Testis (tissue), 2 donors: ENCODE data around the gene C10orf53.
"Not testable (repeated sequence)": the region's sequence is repeated elsewhere in the genome, so short reads cannot be mapped to it uniquely, and the experiment has no call there.

Experiments used
- POLR2A ChIP-seq: fragments of 450-650 bp; IDR thresholded peaks from one replicate; pipeline ENCODE4 v1.6.1; 2017; ENCODE audit warnings: antibody characterized with exemption, mild to moderate bottlenecking, moderate library complexity
- TF ChIP-seq, protein P1 (sequence below), 3 experiments: fragments of 450-650 bp in 2 of 3; fragments of 200-600 bp in 1 of 3; sonication (generic) in 1 of 3; IDR thresholded peaks; one replicate each; pipeline ENCODE4 v1.5.1; 2016 to 2019; ENCODE audit warnings: antibody characterized with exemption in 3 of 3, mild to moderate bottlenecking in 2 of 3, moderate library complexity in 1 of 3

DNA sequence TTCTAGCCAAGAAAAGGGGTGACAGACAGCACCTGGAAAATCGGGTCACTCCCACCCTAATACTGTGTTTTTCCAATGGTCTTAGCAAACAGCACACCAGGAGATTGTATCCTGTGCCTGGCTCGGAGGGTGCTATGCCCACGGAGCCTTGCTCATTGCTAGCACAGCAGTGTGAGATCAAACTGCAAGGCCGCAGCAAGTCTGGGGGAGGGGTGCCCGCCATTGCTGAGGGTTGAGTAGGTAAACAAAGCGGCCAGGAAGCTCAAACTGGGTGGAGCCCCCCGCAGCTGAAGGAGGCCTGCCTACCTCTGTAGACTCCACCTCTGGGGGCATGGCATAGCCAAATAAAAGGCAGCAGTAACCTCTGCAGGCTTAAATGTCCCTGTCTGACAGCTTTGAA lies 35.7 kb downstream of the C10orf53 start:
- TF ChIP-seq POLR2A = not testable (repeated sequence)
- TF ChIP-seq, protein P1, sequence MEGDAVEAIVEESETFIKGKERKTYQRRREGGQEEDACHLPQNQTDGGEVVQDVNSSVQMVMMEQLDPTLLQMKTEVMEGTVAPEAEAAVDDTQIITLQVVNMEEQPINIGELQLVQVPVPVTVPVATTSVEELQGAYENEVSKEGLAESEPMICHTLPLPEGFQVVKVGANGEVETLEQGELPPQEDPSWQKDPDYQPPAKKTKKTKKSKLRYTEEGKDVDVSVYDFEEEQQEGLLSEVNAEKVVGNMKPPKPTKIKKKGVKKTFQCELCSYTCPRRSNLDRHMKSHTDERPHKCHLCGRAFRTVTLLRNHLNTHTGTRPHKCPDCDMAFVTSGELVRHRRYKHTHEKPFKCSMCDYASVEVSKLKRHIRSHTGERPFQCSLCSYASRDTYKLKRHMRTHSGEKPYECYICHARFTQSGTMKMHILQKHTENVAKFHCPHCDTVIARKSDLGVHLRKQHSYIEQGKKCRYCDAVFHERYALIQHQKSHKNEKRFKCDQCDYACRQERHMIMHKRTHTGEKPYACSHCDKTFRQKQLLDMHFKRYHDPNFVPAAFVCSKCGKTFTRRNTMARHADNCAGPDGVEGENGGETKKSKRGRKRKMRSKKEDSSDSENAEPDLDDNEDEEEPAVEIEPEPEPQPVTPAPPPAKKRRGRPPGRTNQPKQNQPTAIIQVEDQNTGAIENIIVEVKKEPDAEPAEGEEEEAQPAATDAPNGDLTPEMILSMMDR (IDR thresholded peaks at IDR 0.05) = not testable (repeated sequence)
